RWPE2 (cell line): ENCODE results near the gene LYL1.
A peak's percentile ranks its signal among the peaks of the same experiment; 100 is the strongest.

Source experiments
- ATAC-seq: fragments of 200-7000 bp; cut with Tn5 transposase; 3 replicates; pipeline ENCODE4 v1.9.1; 2021; ENCODE audit warnings: low read depth
- DNase-seq: peaks from one replicate; pipeline ENCODE4 v3.0.0-alpha.2; 2020; ENCODE audit warnings: low spot score
- H3K27ac ChIP-seq: fragments of 450-650 bp; 2 replicates; pipeline ENCODE4 v1.5.1; 2017; ENCODE audit warnings: mild to moderate bottlenecking; ENCODE audit not compliant: poor library complexity, severe bottlenecking
- H3K27me3 ChIP-seq: fragments of 250-450 bp; sonication (Bioruptor Pico); 2 replicates; pipeline ENCODE4 v1.5.1; 2021; ENCODE audit warnings: mild to moderate bottlenecking, moderate library complexity; ENCODE audit not compliant: insufficient read depth, poor library complexity, severe bottlenecking
- H3K36me3 ChIP-seq: fragments of 250-450 bp; sonication (Bioruptor Pico); 2 replicates; pipeline ENCODE4 v1.5.1; 2020; ENCODE audit warnings: low read depth, mild to moderate bottlenecking, moderate library complexity
- H3K4me1 ChIP-seq: fragments of 250-450 bp; sonication (Bioruptor Pico); 2 replicates; pipeline ENCODE4 v1.5.1; 2021; ENCODE audit warnings: mild to moderate bottlenecking, moderate library complexity; ENCODE audit not compliant: insufficient read depth, poor library complexity, severe bottlenecking
- H3K4me3 ChIP-seq: fragments of 250-450 bp; sonication (Bioruptor Pico); 2 replicates; pipeline ENCODE4 v1.5.1; 2021; ENCODE audit warnings: mild to moderate bottlenecking, moderate library complexity; ENCODE audit not compliant: severe bottlenecking
- H3K9me3 ChIP-seq: fragments of 250-450 bp; sonication (Bioruptor Pico); 2 replicates; pipeline ENCODE4 v1.5.1; 2021; ENCODE audit warnings: mild to moderate bottlenecking, moderate library complexity; ENCODE audit not compliant: severe bottlenecking
- CTCF ChIP-seq: fragments of 450-650 bp; IDR thresholded peaks from one replicate; pipeline ENCODE4 v1.5.1; 2017; ENCODE audit warnings: mild to moderate bottlenecking, moderate library complexity; ENCODE audit not compliant: poor library complexity, severe bottlenecking

LYL1 gene

DNA sequence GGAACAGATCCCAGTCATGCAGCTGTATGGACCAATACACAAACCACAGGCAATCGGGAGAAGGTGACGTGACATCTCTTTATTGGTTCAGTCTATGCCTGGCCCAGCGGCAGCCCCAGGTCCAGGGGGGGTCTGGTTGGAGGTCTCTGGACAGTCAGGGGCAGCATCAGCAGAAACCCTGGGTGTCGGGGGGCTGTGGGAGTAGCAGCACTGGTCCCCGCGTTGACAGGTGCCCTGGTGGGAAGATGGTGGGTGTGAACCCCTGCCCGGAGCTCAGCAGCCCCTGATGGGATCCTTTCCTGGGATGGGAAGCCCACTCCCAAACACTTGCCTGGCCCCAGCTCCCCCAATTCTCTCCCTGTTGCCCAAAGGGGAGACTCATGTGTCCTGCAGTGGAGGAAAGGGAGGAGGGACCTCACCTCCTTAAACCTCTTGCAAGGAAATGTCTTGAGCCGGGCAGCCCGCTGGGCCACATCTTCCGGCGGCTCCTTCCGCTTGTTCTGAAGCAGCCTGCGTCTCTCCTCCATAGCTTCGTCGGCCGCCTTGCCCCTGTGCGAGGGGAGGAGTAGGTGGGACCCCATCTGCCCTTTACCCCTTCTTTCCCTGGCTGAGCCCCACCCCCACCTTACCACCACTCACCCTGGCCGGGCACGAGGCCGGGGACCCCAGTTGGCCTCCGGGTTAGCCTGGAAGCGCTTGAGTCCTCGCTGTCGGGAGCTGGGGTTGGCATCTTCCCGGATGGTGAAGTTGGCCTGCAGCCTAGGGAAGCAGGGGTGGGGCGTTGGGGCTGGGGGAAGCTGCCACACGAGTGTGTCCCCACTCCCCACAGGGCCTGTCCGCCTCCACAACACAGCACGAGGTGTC is 2.4 kb upstream of the LYL1 start:
- DNase-seq (no peak), ATAC-seq (no peak)
- peak; percentile 38 for TF ChIP-seq CTCF
- H3K4me1 ChIP-seq: no peaks in the 10 kb centered on the region
- no peaks in the 10 kb centered on the region for H3K27me3 ChIP-seq
- H3K9me3 ChIP-seq: no peaks in the 10 kb centered on the region
- H3K4me3 ChIP-seq: no peak overlapping the region
- H3K36me3 ChIP-seq: peaks cover 16% of the 10 kb centered on the region; the same call in 1 of the 2 replicates
- H3K27ac ChIP-seq: no peak overlapping the region

- Histone ChIP-seq H3K27me3 (no peaks in the 10 kb centered on the region), H3K36me3 (peaks cover 16% of the 10 kb centered on the region; the same call in 1 of the 2 replicates), H3K9me3 (no peaks in the 10 kb centered on the region), H3K4me3 (no peak overlapping the region), H3K27ac (no peak overlapping the region), H3K4me1 (no peaks in the 10 kb centered on the region)
- peak; percentile 61 for TF ChIP-seq CTCF
- no peak for DNase-seq
- peak; percentile 20; the same call in 1 of the 3 replicates for ATAC-seq
Measured at GRCh38 chr19:13104360-13104847, 1.7 kb upstream of the LYL1 start.

DNA sequence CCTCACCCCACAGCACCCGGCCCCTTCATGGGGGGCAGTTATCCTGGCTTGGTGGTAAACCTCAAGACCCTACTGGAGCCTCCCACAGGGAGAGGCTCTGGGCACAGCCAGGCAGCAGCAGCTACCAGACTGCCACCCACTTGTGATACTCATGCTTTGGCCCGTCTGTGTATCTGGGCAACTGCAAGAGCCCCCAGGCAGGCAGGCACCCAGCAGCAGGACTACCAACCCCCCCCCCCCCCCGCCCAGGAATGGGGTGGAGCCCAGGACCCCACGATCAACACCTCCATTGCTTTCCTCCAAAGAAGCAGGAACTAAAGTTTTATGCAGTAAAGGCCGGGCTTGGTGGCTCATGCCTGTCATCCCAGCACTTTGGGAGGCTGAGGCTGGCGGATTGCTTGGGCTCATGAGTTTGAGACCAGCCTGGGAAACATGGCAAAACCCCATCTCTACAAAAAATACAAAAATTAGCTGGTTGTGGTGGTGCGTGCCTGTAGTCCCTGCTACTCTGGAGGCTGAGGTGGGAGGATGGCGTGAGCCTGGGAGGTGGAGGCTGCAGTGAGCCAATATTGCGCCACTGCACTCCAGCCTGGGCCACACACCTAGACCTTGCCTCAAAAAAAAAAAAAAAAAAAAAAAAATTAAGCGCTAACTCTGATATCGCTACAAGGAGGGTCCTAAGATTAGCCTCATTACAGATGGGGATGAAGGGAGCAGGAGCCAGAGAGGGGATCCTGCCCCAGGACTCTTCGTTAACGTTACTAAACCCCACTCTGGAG is 1.1 kb upstream of the LYL1 start:
- no peak for TF ChIP-seq CTCF
- Histone ChIP-seq H3K9me3 (no peaks in the 10 kb centered on the region), H3K4me3 (no peak overlapping the region), H3K27me3 (no peaks in the 10 kb centered on the region), H3K4me1 (no peaks in the 10 kb centered on the region), H3K36me3 (peaks cover 10% of the 10 kb centered on the region; the same call in 1 of the 2 replicates), H3K27ac (no peak overlapping the region)
- DNase-seq (no peak), ATAC-seq (no peak)

GRCh38 chr19:13102416-13102665 is 317 bp downstream of the LYL1 start:
- Histone ChIP-seq H3K4me1 (no peaks in the 10 kb centered on the region), H3K27ac (no peak overlapping the region)
- peak; percentile 43 for ATAC-seq

More at GRCh38 chr19:13102416-13102665, 317 bp downstream of the LYL1 start:
- no peak for TF ChIP-seq CTCF
- H3K9me3 ChIP-seq: no peaks in the 10 kb centered on the region
- no peak for DNase-seq
- peak overlapping the region; percentile 2 for H3K4me3 ChIP-seq
- no peaks in the 10 kb centered on the region for H3K27me3 ChIP-seq
- 0 out of 2 replicates have a peak, but pooled peaks cover 3% of the 10 kb centered on the region for H3K36me3 ChIP-seq
